SIG-M5 treated with dmso at 0.1 percent for 504 hours (cell line): Measurements from ENCODE around the gene ACVR1.
A peak's percentile ranks its signal among the peaks of the same experiment; 100 is the strongest.

Source experiments
- DNase-seq: peaks from one replicate; lab custom pipeline; 2025; ENCODE audit not compliant: unreplicated experiment; lab: John Stamatoyannopoulos, UW

ACVR1 gene

DNA sequence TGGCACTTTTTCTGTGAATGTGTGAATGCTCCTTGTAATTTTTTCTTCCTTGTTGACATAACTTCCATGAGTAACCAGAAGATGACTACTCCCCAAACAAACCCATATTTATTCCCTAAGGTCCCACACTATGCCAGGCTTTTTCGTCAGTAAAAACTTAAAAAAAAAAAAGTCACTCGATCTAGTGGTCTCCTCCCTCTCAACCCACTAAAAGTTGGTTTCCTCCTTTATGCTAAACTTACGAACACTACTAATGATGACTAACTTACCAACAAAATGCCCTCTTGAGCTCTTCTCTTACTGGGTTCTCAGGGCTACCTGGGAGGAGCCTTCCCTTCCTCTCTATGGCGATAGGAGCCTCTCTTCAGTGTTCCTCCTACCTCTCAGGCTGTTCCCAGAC, 18.2 kb downstream of the ACVR1 start:
- no peak for DNase-seq

DNA sequence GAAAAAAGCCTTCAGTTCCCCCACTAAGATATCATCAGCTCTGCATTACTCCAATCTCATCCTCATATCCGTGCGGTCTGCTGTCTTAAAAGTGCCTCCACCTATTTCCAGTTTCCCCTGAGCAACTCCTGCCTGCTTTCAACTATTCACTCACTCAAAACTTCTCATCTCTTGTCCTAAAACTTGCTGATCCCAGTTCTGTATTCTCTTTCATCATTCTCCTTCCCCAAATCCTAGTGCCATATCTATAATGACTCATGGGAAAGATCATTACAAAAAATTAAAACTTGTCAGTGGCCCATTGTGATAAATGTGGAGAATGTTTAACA, 20.0 kb downstream of the ACVR1 start:
- DNase-seq = no peak

GRCh38 chr2:157853820-157854219, 22.3 kb downstream of the ACVR1 start:
- no peak for DNase-seq

DNA sequence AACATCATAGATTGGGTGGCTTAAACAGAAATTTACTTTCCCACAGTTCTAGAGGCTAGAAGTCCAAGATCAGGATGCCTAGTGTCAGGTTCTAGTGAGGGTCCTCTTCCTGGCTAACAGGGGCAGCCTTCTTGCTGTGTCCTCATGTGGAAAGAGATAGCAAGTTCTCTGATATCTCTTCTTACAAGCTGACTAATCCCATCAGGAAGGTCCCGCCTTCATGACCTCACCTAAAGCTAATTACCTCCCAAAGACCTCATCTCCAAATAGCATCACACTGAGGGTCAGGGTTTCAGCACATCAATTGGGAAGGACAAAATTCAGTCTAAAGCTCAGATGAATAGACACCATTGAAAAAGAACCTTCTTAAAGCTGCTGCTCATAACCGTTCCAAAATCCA, 22.9 kb downstream of the ACVR1 start:
- DNase-seq = no peak

DNA sequence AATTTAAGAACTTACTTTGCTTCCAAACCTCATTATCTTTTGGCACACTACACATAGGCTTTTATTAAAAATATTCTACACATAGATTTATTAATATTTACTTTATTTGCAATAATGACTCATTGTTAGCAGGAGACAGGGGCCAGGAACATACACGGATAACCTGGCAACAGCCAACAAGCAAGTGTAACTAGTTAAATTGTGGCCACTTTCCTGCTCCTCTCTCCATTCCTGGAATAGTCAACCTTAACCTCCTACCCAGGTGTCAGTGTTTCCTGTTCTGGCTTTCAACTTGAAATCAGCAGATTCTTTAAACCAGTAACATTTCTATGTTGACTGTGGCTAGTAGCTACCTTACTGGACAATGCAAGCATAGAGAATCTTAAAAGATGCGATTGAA, 26.5 kb downstream of the ACVR1 start:
- no peak for DNase-seq

- DNase-seq = no peak
Observed at GRCh38 chr2:157848213-157848612, 27.9 kb downstream of the ACVR1 start.

DNA sequence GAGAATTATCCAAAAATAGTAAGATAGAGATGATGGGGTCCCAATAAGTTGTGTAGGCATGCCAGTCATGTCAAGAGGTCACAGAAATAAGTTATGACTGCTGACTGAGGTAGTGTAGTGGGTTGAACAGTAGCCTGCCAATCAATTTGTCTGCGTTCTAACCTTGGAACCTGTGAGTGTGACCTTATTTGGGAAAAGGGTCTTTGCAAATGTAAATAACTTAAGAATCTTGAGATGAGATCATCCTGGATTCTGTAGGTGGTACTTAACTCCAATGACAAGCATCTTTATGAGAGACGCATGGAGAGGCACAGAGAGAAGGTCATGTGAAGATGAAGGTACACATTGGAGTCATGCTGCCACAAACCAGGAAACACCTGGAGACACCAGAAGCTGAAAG, 31.0 kb downstream of the ACVR1 start:
- DNase-seq = no peak

DNA sequence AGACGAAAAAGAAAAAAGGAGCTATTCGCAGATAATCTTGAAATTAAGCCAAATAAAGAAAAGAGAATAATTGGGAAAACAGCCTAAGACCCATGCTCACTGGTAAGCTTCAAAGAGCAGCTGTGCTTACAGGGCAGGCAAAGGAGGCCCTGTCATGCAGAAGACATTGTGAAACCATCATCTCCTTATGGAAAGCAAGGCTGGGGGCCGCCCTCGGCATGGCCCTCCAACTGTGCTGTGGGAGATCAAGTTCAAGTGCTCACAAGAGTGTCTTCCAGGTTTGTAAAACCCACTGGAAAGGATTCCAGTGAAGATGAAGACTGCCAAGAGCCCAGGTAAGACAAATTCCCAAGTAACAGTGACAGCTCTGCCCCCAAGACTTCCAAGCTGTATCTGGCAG, 32.2 kb downstream of the ACVR1 start:
- no peak for DNase-seq

GRCh38 chr2:157843081-157843480, 33.0 kb downstream of the ACVR1 start:
- DNase-seq = no peak

DNA sequence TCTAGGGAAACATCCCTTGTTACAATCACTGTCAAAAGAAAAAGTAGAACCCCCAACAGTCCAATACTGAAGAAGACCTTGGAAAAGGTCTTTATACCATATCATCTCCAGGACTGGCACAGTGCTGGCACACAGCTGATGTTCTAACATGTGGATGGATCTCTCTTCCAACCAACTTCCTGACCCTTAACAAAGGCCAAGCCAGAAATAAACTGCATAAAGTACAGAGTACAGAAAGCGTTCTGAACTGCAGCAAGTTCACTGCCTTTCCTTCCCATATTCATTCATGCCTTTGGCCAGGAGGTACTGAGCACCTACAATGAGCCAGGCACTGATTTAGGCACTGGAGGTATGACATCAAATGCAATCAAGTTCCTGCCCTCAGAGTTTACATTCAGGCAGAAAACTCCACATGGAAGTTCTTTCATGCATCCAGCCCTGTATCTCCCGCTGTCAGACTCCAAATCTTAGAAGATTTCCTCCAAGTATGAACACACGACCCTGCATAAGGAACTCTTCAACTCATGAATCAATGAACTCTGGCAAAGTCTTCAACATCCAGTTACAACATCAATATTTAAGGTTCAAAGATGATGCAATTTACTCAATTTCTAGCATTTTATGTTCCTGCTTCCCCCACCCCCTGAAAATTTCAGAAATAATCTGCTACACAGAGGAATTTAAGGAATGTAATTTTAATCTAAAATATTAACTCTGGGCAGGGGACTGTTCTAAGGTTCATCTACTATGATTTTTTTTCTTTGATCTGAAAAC, 33.8 kb downstream of the ACVR1 start:
- no peak for DNase-seq

DNA sequence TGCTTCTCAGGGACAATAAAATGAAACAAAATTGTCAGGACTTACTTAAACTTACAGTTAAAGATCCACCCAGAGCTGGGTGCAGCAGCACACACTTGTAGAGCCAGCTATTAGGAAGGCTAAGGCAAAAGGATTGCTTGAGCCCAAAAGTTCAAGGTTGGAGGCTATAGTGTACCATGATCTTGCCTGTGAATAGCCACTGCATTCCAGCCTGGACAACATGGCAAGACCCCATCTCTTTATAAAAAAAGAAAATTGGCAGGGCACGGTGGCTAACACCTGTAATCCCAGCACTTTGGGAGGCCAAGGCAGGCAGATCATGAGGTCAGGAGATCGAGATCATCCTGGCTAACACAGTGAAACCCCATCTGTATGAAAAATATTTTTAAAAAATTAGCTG, 34.6 kb downstream of the ACVR1 start:
- DNase-seq = no peak

- DNase-seq = no peak
Observed at GRCh38 chr2:157840568-157841156, 35.5 kb downstream of the ACVR1 start.

DNA sequence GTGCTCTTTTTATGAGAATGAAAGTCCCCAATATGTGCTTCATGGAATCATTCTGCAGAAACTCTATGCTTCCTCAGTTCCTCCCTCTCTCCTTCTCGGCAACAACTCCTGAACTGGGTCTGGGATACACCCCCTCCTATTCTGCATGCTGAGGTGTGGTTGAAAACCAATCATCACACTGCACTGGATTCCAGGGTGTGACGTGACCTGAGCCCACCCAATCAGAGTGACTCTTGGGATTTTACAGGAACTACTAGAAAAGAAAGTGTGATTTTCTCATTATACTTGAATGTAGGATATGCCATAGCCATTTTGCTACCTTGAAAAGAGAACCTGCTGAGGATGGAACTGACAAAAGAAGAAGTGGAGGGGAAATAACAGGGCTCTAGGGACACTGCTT, 36.3 kb downstream of the ACVR1 start:
- DNase-seq = no peak

- DNase-seq = no peak
Observed at GRCh38 chr2:157839162-157839801, 36.8 kb downstream of the ACVR1 start.

DNA sequence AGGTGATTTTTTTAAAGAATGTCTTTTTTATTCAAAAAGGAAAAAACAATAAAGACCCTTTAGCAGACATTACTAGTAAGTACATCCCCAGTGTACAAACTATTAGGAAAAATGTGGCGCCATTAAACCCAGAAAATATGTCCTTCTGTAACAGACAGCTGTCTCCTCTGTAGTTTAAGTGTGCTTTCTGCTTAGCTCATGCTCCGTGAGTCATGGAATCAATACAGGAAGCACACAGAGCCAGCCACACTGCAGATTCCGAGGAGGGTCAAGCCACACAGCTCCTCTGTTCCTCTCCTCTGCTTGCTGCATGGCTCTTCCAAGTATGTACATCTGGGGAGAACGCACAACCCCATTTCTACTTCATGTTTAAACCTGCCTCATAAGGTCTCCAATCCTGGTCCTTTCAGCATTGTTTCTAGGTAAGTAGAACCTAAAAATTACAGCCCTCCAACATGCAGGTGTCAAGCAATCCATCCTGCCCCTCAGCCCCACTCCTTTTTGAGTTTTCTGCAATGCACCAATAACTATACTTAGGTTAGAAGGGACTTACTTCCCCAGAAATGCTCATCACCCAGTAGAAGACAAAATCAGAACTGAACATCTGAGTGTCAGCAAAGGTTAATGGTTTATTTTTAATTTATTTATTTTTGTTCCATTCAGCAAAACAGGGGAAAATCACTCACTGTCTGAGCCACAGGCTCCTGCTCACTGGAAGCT, 37.5 kb downstream of the ACVR1 start:
- DNase-seq = peak; percentile 87

- DNase-seq = no peak
Observed at GRCh38 chr2:157837851-157838441, 38.2 kb downstream of the ACVR1 start.

DNA sequence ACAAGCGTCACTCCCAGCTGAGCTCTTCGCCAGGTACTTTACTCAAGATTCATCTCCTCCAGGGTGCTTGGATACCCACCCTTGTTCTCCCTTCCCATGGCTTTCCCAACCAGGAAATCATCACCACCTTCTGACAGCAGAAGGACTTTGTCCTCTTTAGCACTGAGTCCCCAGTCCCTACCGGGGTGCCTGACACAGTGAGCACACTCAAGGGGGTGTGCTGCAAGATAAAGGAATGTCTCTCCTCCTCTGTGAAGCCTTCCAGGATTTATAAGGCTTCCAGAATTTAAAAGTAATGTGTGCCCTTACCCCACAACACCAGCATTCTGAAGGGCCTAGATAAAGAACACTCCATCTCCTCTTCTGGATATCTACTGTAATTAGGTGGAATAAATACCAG, 39.6 kb downstream of the ACVR1 start:
- no peak for DNase-seq

GRCh38 chr2:157835425-157835824, 40.7 kb downstream of the ACVR1 start:
- no peak for DNase-seq

DNA sequence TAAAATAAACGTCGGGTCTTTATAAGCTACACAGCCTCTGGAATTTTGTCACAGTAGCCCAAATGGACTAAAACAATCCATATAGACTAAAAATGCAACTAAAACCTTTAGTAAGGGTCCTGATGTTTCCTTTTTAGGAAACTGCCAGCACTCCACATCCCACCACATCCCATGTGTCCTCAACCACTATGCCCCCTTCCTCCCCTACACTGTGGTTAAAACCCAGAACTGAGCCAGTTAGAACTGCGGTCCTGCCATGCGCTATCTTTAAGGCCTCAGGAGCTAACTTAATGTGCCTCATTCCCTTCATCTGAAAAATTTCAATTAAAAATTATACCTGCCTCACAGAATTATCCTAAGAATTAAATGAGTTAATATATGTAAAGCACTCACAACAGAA, 41.1 kb downstream of the ACVR1 start:
- DNase-seq = no peak

DNA sequence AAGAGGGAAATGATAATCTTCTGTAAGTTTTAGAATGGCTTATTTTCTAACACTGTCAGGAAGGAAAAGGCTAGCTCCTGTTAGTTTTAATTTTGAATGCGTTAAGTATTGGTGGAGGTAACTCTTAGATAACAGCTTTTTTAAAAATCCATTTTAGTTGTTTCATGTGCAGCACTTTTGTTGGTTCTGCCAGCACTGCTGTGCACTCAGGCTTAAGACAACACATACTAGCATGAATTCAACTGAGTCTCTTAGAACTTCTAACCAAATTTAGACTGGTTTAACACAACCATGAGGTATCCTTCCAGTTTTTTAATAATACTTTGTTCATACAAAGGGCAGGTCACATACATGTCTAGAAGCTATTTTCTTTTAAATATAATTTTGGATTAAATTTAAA, 42.4 kb downstream of the ACVR1 start:
- no peak for DNase-seq

DNA sequence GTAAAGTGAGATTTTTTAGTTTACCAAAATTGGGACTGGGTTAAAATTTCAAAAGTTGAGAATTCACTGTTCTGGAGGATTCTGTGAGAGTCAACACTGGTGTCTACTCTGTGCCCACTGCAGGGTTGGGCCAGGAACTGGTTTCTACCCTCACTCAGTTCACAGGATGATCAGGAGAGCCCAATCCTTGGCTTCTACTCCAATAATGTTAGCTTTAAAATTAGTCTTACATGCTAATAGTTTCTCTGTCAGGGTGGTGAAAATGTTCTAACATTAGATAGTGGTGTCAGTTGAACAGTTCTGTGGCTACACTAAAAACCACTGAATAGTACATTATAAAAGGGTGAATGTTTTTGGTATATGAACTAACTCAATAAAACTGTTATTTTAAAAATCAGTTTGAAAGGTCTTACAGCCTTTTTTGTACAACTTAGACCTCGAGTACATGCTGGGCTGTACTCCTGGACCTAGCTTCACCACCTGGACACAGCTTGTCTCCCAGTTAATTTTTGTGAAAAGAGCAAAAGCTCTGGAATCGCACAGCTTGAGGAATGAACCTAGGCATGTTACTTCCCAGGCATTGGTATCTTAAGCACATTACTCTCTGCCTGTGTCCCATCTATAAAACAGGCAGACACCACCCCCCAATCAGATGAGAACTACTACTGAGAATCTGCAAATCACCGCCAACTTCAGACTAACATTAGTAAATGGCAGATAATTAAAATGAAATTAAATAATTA, 44.4 kb downstream of the ACVR1 start:
- no peak for DNase-seq
